Measurements from ENCODE around the gene AKNAD1.

The AKNAD1 gene

GRCh38 chr1:108830119-108831008 is 26.5 kb downstream of the AKNAD1 start:
- Histone ChIP-seq H3K9me3 (ENCODE audit: control insufficient read depth in 2 of 2, low read length in 2 of 2) (no peaks in the 10 kb centered on the region), H3K4me3 (ENCODE audit: low read length in 2 of 2) (peak overlapping the region; percentile 5 to 55), H3K9ac (ENCODE audit: low read length in 2 of 2) (peak overlapping the region; percentile 55 to 69), H3K27me3 (ENCODE audit: control insufficient read depth in 1 of 2, insufficient read depth in 2 of 2, low read length in 2 of 2) (no peaks in the 10 kb centered on the region), H3K4me1 (ENCODE audit: control insufficient read depth, insufficient read depth, low read length) (peaks cover 26% of the 10 kb centered on the region), H3K27ac (ENCODE audit: low read length) (peak overlapping the region; percentile 88), H3K36me3 (ENCODE audit: control insufficient read depth in 2 of 2, insufficient read depth in 2 of 2, low read length in 2 of 2) (no peaks in the 10 kb centered on the region)

GRCh38 chr1:108829498-108829916 is 27.4 kb downstream of the AKNAD1 start:
- no peak overlapping the region for H3K9ac ChIP-seq (ENCODE audit: low read length in 2 of 2)
- peaks cover 0 to 2% of the 10 kb centered on the region in 2 donors for H3K36me3 ChIP-seq (ENCODE audit: control insufficient read depth in 2 of 2, insufficient read depth in 2 of 2, low read length in 2 of 2)
- H3K9me3 ChIP-seq (ENCODE audit: control insufficient read depth in 2 of 2, low read length in 2 of 2) = no peaks in the 10 kb centered on the region
- peak overlapping the region; percentile 88 for H3K27ac ChIP-seq (ENCODE audit: low read length)
- H3K27me3 ChIP-seq (ENCODE audit: control insufficient read depth in 1 of 2, insufficient read depth in 2 of 2, low read length in 2 of 2) = no peaks in the 10 kb centered on the region
- H3K4me1 ChIP-seq (ENCODE audit: control insufficient read depth, insufficient read depth, low read length) = peaks cover 28% of the 10 kb centered on the region
- no peak overlapping the region for H3K4me3 ChIP-seq (ENCODE audit: low read length in 2 of 2)

GRCh38 chr1:108828074-108828961 is 28.6 kb downstream of the AKNAD1 start:
- no peaks in the 10 kb centered on the region for H3K9me3 ChIP-seq (ENCODE audit: control insufficient read depth in 2 of 2, low read length in 2 of 2)
- no peak overlapping the region for H3K4me3 ChIP-seq (ENCODE audit: low read length in 2 of 2)
- peaks cover 31% of the 10 kb centered on the region for H3K4me1 ChIP-seq (ENCODE audit: control insufficient read depth, insufficient read depth, low read length)
- H3K27me3 ChIP-seq (ENCODE audit: control insufficient read depth in 1 of 2, insufficient read depth in 2 of 2, low read length in 2 of 2) = no peaks in the 10 kb centered on the region
- peaks cover 0 to 2% of the 10 kb centered on the region in 2 donors for H3K36me3 ChIP-seq (ENCODE audit: control insufficient read depth in 2 of 2, insufficient read depth in 2 of 2, low read length in 2 of 2)
- peak overlapping the region in 1 of 2 donors; percentile 36 for H3K9ac ChIP-seq (ENCODE audit: low read length in 2 of 2)
- peak overlapping the region; percentile 37 for H3K27ac ChIP-seq (ENCODE audit: low read length)

GRCh38 chr1:108826081-108826635 is 30.7 kb downstream of the AKNAD1 start:
- Histone ChIP-seq H3K27me3 (ENCODE audit: control insufficient read depth in 1 of 2, insufficient read depth in 2 of 2, low read length in 2 of 2) (no peaks in the 10 kb centered on the region), H3K36me3 (ENCODE audit: control insufficient read depth in 2 of 2, insufficient read depth in 2 of 2, low read length in 2 of 2) (peaks cover 0 to 2% of the 10 kb centered on the region in 2 donors), H3K4me1 (ENCODE audit: control insufficient read depth, insufficient read depth, low read length) (peaks cover 28% of the 10 kb centered on the region), H3K9me3 (ENCODE audit: control insufficient read depth in 2 of 2, low read length in 2 of 2) (no peaks in the 10 kb centered on the region), H3K4me3 (ENCODE audit: low read length in 2 of 2) (no peak overlapping the region), H3K27ac (ENCODE audit: low read length) (no peak overlapping the region), H3K9ac (ENCODE audit: low read length in 2 of 2) (no peak overlapping the region)

GRCh38 chr1:108824051-108824450 is 32.8 kb downstream of the AKNAD1 start:
- no peaks in the 10 kb centered on the region for H3K27me3 ChIP-seq (ENCODE audit: control insufficient read depth in 1 of 2, insufficient read depth in 2 of 2, low read length in 2 of 2)
- no peak overlapping the region for H3K9ac ChIP-seq (ENCODE audit: low read length in 2 of 2)
- H3K27ac ChIP-seq (ENCODE audit: low read length) = no peak overlapping the region
- peaks cover 18% of the 10 kb centered on the region for H3K4me1 ChIP-seq (ENCODE audit: control insufficient read depth, insufficient read depth, low read length)
- peaks cover 0 to 2% of the 10 kb centered on the region in 2 donors for H3K36me3 ChIP-seq (ENCODE audit: control insufficient read depth in 2 of 2, insufficient read depth in 2 of 2, low read length in 2 of 2)
- no peak overlapping the region for H3K4me3 ChIP-seq (ENCODE audit: low read length in 2 of 2)
- H3K9me3 ChIP-seq (ENCODE audit: control insufficient read depth in 2 of 2, low read length in 2 of 2) = no peaks in the 10 kb centered on the region

GRCh38 chr1:108823632-108824031 is 33.3 kb downstream of the AKNAD1 start:
- peaks cover 0 to 2% of the 10 kb centered on the region in 2 donors for H3K36me3 ChIP-seq (ENCODE audit: control insufficient read depth in 2 of 2, insufficient read depth in 2 of 2, low read length in 2 of 2)
- H3K27me3 ChIP-seq (ENCODE audit: control insufficient read depth in 1 of 2, insufficient read depth in 2 of 2, low read length in 2 of 2) = no peaks in the 10 kb centered on the region
- no peak overlapping the region for H3K27ac ChIP-seq (ENCODE audit: low read length)
- H3K9ac ChIP-seq (ENCODE audit: low read length in 2 of 2) = no peak overlapping the region
- H3K4me1 ChIP-seq (ENCODE audit: control insufficient read depth, insufficient read depth, low read length) = peaks cover 18% of the 10 kb centered on the region
- no peak overlapping the region for H3K4me3 ChIP-seq (ENCODE audit: low read length in 2 of 2)
- no peaks in the 10 kb centered on the region for H3K9me3 ChIP-seq (ENCODE audit: control insufficient read depth in 2 of 2, low read length in 2 of 2)

GRCh38 chr1:108819878-108820277 is 37.0 kb downstream of the AKNAD1 start:
- H3K27ac ChIP-seq (ENCODE audit: low read length) = no peak overlapping the region
- H3K9me3 ChIP-seq (ENCODE audit: control insufficient read depth in 2 of 2, low read length in 2 of 2) = no peaks in the 10 kb centered on the region
- H3K9ac ChIP-seq (ENCODE audit: low read length in 2 of 2) = no peak overlapping the region
- peaks cover 32% of the 10 kb centered on the region for H3K4me1 ChIP-seq (ENCODE audit: control insufficient read depth, insufficient read depth, low read length)
- H3K4me3 ChIP-seq (ENCODE audit: low read length in 2 of 2) = no peak overlapping the region
- H3K27me3 ChIP-seq (ENCODE audit: control insufficient read depth in 1 of 2, insufficient read depth in 2 of 2, low read length in 2 of 2) = no peaks in the 10 kb centered on the region
- H3K36me3 ChIP-seq (ENCODE audit: control insufficient read depth in 2 of 2, insufficient read depth in 2 of 2, low read length in 2 of 2) = no peaks in the 10 kb centered on the region

GRCh38 chr1:108817811-108818210 is 39.1 kb downstream of the AKNAD1 start:
- Histone ChIP-seq H3K4me3 (ENCODE audit: low read length in 2 of 2) (peak overlapping the region in 1 of 2 donors; percentile 8), H3K4me1 (ENCODE audit: control insufficient read depth, insufficient read depth, low read length) (peaks cover 34% of the 10 kb centered on the region), H3K9ac (ENCODE audit: low read length in 2 of 2) (no peak overlapping the region), H3K27me3 (ENCODE audit: control insufficient read depth in 1 of 2, insufficient read depth in 2 of 2, low read length in 2 of 2) (no peaks in the 10 kb centered on the region), H3K9me3 (ENCODE audit: control insufficient read depth in 2 of 2, low read length in 2 of 2) (no peaks in the 10 kb centered on the region), H3K36me3 (ENCODE audit: control insufficient read depth in 2 of 2, insufficient read depth in 2 of 2, low read length in 2 of 2) (no peaks in the 10 kb centered on the region), H3K27ac (ENCODE audit: low read length) (no peak overlapping the region)

GRCh38 chr1:108817016-108817415 is 39.9 kb downstream of the AKNAD1 start:
- H3K27ac ChIP-seq (ENCODE audit: low read length) = peak overlapping the region; percentile 94
- peak overlapping the region; percentile 27 to 66 for H3K4me3 ChIP-seq (ENCODE audit: low read length in 2 of 2)
- H3K27me3 ChIP-seq (ENCODE audit: control insufficient read depth in 1 of 2, insufficient read depth in 2 of 2, low read length in 2 of 2) = no peaks in the 10 kb centered on the region
- peaks cover 34% of the 10 kb centered on the region for H3K4me1 ChIP-seq (ENCODE audit: control insufficient read depth, insufficient read depth, low read length)
- no peaks in the 10 kb centered on the region for H3K9me3 ChIP-seq (ENCODE audit: control insufficient read depth in 2 of 2, low read length in 2 of 2)
- H3K36me3 ChIP-seq (ENCODE audit: control insufficient read depth in 2 of 2, insufficient read depth in 2 of 2, low read length in 2 of 2) = no peaks in the 10 kb centered on the region
- peak overlapping the region; percentile 17 to 30 for H3K9ac ChIP-seq (ENCODE audit: low read length in 2 of 2)

- H3K9me3 ChIP-seq (ENCODE audit: control insufficient read depth in 2 of 2, low read length in 2 of 2) = no peaks in the 10 kb centered on the region
- H3K9ac ChIP-seq (ENCODE audit: low read length in 2 of 2) = peak overlapping the region; percentile 17 to 30
- H3K36me3 ChIP-seq (ENCODE audit: control insufficient read depth in 2 of 2, insufficient read depth in 2 of 2, low read length in 2 of 2) = no peaks in the 10 kb centered on the region
- H3K4me3 ChIP-seq (ENCODE audit: low read length in 2 of 2) = peak overlapping the region; percentile 27 to 66
- H3K27me3 ChIP-seq (ENCODE audit: control insufficient read depth in 1 of 2, insufficient read depth in 2 of 2, low read length in 2 of 2) = no peaks in the 10 kb centered on the region
- peaks cover 34% of the 10 kb centered on the region for H3K4me1 ChIP-seq (ENCODE audit: control insufficient read depth, insufficient read depth, low read length)
- H3K27ac ChIP-seq (ENCODE audit: low read length) = peak overlapping the region; percentile 94
Observed at GRCh38 chr1:108816049-108816893, 40.6 kb downstream of the AKNAD1 start.

Measured in stomach smooth muscle (tissue), 2 donors.